HG02678 (cell line): ENCODE results near the gene PAN3.
"Not testable (repeated sequence)": the region's sequence is repeated elsewhere in the genome, so short reads cannot be mapped to it uniquely, and the experiment has no call there.

Experiments
- ATAC-seq: cut with Tn5 transposase; IDR thresholded peaks from one replicate; pipeline ENCODE4 v1.9.1; 2021; ENCODE audit warnings: mild to moderate bottlenecking, moderate library complexity; ENCODE audit not compliant: unreplicated experiment

PAN3 gene

DNA sequence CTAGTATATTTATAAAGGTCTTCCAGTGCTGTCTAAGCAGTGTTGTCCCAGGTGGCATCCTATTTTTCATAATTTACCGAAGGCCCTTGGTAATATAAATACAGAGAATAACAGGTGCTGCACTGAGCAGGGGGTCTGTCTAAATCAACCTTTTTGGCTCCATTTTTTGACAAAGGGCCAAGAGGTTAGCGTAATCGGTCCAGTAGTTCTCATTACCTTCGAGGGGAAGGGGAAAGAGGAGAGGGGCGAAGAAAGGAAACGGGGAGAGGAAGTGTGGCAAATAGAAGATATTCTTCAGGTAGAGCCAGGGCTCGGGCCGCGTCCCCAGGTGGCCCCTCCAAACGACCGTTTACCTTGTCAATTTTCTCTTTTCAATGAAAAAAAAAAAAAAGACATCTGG is 749 bp upstream of the PAN3 start:
- no peak for ATAC-seq

DNA sequence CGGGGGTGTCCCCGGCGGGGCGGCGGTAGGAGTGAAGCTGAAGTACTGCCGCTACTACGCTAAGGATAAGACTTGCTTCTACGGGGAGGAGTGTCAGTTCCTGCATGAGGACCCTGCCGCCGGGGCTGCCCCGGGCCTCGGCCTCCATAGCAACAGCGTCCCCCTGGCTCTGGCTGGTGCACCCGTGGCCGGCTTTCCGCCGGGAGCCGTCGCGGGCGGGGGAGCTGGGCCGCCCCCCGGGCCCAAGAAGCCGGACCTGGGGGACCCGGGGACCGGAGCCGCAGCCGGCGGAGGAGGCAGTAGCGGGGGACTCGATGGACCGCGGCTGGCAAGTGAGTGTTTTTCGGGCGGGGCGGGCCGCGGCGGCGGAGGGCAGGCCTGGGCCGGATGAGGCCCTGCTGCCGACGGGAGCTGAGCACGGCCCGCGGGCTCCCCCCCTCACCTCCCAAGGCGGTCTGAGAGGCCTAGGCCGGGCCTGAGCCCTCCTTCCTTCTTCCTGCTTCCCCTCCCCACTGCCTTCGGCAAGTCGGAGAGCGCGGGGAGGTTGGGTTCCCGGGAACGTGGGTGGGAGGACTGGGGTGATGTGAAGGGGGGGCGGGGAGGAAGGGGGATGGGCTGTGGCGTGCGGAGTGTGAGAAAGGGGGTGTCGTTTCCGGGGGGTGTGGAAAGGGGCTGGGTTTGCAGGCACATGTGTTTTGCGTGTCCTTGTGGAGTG is 568 bp downstream of the PAN3 start:
- ATAC-seq, result peak; percentile 44

DNA sequence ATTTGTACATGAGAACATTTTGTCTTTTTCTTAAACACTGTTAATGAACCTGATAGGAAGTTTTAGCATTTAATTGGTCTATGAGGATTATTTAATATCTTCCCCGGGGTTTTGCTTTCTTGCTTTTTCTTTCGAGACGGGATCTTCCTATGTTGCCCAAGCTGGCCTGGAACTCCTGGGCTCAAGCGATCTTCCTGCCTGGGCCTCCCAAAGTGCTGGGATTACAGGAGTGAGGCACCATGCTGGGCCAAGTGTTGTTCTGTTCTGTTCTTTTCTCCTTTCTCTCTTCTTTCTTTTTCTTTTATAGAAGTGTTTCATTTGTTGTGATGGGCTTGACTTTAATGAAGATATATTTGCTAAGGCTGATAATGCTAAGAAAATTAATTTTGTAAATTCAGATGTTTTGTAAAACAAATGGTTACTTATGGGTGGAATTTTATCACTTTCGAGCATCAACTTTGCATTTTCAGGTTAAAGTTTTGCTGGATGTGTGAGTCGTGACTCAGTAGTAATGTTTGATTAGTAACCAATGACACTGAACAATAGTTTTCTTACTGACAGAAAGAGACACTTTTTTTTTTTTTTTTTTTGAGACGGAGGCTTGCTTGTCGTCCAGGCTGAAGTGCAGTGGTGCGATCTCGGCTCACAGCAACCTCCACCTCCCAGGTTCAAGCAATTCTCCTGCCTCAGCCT is 2.2 kb downstream of the PAN3 start:
- ATAC-seq, result no peak

DNA sequence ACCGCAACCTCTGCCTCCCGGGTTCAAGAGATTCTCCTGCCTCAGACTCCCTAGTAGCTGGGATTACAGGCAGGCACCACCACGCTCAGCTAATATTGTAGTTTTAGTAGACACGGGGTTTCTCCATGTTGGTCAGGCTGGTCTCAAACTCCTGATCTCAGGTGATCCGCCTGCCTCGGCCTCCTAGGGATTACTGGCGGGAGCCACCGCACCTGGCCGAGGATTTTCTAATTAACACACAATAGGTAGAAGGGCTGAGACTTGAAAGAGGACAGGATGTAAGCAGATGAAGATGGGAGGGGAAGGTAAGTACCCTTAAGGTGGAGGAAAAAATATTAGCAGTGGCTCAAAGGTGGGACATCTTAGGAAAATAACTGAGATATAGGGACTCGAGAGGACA is 3.2 kb downstream of the PAN3 start:
- not testable (repeated sequence) for ATAC-seq

DNA sequence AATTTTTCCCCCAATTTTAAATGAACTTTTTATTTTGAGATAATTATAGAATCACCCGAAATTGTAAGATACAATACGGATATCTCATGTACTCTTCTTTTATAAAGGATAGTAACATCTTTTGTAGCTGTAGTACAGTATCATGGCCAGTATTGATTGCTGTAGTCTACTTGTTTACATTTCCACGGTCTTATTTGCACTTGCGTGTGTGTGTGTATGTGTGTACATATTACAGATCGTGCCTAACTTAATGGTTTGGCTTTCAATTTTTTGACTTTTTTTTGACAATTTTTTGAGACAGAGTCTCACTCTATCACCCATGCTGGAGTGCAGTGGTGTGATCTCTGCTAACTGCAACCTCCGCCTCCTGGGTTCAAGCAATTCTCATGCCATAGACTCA is 6.7 kb downstream of the PAN3 start:
- ATAC-seq, result no peak

DNA sequence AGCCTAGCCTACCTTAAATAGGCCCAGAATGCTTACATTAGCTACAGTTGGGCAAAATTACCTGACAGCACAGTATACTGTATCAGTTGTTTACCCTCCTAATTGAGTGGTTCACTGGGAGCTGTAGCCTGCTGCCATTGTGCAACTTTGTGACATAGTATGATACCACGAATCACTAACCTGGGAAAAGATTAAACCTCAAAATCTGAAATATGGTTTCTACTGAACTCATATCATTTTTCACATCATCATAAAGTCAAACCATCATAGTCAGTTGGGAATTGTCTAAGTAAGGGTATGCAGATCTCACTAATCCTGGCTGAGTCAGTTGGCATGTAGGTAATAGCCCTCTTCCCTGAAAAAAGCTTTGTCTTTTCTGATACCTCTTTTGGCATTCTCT is 9.2 kb downstream of the PAN3 start:
- ATAC-seq, result no peak

DNA sequence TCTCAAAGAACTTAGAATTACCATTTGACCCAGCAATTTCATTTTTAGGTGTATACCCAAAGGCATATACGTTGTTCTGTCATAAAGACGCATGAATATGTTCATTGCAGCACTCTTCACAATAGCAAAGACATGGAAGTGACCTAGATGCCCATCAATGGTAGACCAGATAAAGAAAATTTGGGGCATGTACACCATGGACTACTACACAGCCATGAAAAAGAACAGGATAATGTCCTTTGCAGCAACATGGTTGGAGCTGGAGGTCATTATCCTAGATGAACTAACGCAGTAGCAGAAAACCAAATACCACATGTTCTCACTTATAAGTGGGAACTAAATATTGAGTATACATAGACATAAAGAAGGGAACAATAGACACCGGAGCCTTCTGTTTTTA is 20.7 kb downstream of the PAN3 start:
- no peak for ATAC-seq

DNA sequence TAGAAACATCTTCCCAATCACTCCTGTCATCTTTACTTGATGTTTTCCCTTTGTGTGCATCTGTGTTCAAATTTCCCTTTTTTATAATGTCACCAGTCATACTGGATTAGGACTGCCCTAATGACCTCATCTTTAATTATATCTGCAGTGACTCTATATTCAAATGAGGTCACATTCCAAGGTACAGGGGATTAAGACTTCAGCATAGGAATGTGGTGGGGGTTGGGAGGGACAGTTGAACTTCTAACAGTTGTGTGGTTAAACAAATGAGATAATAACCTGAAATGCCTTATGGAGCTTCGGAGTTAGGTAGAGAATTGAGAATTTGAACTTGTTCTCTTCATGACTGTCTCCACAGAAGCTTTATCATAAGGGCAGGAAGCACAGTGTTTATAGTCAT is 23.0 kb downstream of the PAN3 start:
- no peak for ATAC-seq

DNA sequence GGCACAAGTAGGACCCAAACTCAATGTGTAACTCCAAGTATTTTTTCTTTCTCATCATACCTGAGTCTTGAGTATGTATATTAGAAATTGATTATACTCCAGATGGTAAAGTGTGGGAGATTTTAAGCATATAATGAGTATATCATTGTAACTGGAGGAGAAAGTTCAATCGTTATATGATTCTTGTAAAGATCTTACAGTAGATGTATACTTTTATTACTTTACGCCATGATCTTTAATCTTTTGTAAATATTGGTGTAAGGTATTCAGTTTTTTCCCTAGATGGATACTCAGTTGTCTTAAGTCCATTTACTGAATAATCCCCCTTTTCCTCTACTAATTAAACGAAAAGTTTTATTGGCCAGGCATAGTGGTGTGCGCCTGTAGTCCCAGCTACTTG is 25.2 kb downstream of the PAN3 start:
- ATAC-seq, result no peak

DNA sequence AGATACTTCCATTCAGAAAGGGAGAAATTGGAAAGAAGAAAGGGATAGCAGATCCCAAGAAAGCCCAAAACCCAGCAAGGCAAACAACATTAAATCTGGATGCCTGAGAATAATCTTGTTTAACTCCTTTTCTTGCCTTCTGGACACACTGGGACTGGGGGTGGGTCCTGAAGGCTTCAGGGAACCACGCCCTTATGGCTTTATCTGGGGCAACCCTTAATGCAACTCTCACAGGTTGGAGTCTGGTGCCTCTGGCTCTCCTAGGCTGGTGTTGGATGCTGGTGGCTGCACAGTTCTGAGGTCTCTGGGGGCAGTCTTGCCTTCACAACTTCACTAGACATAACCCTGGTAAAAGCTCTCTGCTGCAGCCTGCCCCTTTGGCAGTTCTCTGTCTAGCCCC is 27.9 kb downstream of the PAN3 start:
- no peak for ATAC-seq

DNA sequence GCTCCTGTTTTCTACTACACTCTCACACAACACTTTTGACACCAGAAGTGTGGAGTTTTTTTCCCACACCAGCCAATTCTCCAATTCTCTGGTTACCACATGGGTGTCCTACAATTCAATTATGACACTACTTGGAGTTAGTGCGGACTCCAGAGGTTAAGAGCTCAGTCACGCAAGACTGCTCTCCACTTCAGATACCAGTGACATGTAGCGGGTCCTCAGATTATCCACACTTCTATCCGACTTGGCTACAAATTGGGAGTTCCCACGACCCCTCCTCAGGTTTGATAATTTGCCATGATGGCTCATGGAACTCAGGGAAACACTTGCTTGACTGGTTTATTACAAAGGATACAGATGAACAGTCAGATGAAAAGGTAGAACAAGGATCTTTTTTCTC is 32.9 kb downstream of the PAN3 start:
- no peak for ATAC-seq

DNA sequence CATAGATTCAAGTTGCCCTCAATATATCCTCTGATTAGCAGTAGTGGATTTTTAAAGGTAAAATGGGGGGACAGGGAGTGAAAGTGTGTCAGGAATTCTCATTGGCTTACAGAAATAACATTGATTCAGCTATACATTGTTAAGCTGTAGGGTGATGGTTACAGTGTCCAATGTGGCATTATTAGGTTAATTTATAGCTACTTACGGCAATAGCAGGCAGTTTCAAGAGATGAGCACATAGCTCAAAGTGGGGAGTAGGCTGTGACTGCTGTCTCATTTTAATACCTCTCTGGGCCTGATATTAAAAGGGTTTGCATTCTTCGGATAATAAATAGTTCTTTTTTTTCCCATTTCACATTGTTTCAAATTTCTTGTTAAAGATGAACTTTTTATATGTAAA is 34.6 kb downstream of the PAN3 start:
- no peak for ATAC-seq

DNA sequence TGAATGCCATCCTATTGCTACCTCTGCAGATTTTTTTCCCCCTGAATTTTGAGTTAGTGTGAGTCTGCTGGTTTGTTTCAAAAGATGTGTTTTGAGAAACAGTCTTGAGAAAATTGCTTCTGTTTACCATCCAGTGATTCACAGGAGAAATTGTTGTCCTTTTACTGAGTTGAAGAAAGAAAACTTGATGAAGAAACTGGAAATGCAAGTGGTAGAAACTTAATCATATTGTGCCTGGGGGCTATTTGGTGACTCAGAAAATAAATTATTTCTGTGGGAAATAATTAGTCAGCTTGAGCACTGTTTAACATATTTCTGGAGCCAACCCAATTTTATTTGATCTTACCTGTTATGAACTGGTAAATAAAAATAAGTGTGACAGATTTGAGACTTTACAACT is 35.4 kb downstream of the PAN3 start:
- ATAC-seq, result no peak

DNA sequence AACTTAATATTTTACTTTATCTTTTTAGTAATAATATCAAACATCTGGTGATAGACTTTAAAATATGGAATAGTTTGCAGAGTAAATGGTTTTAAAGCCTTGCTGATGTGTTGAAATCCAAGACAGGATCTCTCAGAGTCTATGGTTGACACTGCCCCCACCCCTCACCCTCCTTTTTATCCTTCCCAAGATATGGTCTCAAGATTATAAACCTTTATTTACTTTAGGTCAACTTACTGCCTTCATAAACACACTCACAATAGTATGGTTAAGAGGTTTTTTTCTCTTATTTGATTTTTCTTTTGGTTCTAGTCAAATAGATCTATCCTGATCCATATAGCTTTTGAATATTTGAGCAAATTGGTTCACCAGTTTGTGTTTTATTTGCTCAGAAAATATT is 39.0 kb downstream of the PAN3 start:
- ATAC-seq, result no peak

DNA sequence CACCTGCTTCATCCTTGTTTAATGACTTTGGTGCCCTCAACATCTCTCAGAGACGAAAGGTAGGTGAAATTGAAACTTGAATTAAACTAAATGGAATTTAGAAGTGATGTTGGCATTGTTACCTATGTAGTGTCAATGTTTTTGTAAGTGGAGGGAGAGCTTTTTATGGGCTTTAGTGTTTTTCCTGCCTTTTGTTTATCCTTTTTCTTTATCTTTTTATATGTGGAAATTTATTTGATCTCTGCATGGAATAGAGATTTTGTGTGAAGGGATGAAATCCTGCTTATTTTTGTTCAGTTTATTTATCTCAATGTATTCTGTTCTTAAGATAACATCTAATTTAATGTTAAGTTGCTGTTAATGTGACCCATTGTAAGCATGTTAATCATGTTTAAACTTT is 39.5 kb downstream of the PAN3 start:
- ATAC-seq, result no peak

DNA sequence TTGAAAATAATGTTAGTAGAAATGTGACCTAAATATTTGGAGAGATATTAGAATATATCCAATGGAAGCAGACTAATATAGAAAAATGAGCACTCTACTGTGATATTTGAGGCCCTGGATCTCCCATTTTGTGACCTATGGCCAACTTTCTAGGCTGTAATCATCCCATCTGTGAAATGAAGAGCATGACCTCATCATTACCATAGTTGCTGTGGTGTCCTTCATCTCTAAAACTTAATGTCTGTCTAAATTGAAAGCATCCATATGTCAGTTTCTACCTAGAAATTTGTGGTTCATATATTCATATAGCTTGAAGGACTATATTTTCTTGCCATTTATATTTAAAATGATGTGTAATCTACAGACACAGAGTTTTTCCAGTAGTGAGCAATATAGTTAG is 41.6 kb downstream of the PAN3 start:
- no peak for ATAC-seq

DNA sequence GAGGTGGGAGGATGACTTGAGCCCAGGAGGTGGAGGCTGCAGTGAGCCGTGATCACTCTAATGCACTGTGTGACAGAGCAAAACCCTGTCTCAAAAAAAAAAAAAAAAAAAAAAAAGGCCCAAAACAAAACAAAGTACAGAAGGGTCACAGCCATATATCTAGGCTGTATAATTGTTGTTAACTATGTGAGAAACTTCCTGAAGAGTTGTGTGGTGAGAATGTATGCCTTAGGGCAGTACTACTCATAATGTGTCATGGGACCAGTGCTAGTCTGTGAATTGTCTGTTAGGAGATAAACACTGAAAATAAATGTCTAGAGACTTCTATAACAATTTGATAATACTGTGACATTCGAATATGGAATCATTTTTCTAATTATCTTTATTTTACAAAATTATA is 43.1 kb downstream of the PAN3 start:
- ATAC-seq, result no peak

DNA sequence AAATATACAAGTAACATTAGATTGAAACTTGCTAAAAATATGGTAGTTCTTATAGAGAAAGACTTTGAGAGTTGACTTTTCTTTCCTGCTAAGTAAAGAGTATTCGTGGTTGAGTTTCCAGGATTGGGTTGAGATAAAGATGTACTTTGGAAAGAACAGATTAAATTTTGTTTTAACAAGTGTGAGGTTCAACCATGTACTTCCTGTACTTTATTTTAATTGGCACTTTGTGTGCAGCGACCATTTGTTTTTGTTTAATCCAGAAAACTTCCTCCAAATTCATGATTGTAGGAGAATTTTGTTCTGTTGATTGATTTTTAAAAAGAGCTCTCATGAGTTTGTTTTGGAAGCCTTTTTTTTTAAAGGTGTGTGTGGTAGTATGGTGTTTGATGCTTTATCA is 46.9 kb downstream of the PAN3 start:
- no peak for ATAC-seq

DNA sequence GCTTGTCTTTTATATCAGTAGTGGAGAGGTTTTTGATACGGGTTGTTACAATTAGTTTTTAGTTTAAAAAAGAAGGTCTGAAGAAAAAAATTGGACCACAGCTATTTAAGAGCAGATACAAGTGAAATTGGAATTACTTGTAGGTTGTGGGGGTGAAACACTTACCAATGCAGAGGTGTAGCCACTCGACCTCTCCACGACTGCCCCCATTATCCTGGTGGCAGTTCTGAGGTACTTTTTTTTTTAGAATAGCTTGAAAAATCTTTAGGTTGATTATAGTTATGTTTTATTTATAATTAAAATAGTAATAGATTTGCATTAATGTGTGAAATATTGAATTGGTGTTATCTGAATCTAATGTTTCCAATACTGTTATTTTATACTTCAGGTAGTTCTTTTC is 60.7 kb downstream of the PAN3 start:
- ATAC-seq, result no peak

DNA sequence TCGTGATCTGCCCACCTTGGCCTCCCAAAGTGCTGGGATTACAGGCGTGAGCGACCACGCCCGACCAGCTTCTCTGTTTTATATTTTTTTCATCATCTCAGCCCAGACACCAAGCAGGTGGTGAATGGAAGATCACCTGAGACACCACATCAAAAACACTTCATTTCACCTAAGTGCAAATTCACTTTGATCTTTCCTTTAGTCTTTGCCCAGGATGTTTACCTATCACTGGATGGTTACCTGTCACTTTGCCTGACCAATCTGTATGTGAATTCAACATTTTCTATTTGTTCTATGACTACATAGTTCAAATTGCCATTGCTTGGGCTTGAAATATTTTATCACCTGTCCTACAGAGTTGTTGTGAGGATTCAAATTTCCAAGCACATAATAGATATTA is 65.7 kb downstream of the PAN3 start:
- no peak for ATAC-seq

DNA sequence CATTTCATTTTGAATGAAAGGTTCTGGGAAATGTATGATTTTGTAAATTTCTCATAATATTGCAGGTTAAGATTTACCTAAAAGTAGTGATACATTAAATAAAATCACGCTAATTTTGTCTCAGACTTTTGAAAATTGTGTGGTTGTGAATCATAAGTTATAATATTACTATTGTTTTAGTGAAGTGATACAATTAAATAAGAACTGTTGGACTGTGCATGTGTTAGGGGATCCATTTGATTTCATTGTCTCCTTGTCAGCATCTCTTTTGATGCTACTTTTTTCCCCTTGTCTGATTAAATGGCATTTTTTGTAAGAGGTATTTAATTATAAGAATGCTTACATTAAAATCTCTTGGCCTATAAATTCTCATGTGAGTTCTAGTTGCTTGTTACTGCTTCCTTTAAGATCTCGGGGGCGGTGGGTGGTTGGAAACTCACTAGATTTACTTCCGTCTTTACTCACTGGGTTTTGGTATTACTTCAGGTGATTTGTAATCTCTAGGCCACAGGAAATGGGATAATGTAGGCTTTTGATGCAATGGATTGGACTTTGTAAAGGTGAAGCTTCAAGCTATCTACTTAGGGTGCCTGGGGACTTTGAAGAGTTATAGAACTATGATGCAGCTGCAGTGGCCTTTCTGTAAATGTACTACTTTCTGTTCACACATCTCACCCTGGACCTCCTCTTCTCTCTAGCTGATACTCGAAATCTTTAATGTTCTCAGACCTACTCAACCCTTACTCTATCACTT is 66.5 kb downstream of the PAN3 start:
- peak; percentile 56 for ATAC-seq

DNA sequence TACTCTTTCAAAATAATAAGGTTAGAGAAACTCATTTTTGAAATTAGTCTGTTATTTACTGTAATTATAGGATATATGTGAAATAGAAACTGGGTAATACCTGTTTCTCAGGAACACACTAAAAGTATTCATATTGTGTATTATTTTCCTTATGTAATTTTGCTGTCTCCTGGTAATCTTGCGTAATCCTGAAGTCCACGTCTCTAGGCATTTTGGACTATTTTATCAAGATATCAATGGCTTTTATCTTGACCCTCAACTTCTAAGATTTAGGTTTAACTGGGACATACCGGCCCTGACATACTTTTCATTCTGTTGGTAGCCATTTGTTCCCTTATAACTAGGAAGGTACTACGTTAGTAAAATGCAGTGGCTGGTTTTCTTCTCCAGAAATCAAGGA is 80.3 kb downstream of the PAN3 start:
- no peak for ATAC-seq
